ENCODE results near the gene OR2J3.

The OR2J3 gene

GRCh38 chr6:29130644-29131043 lies 22.8 kb downstream of the OR2J3 start:
- Histone ChIP-seq H3K9ac (ENCODE audit: low read length) (no peak overlapping the region), H2AFZ (ENCODE audit: low read depth, low read length) (no peak overlapping the region), H3K4me1 (ENCODE audit: control insufficient read depth, insufficient read depth, low read depth, low read length) (no peaks in the 10 kb centered on the region), H3K79me1 (replicated peaks; ENCODE audit: low read length, poor library complexity, severe bottlenecking) (no peaks in the 10 kb centered on the region), H3K4me3 (ENCODE audit: insufficient read depth in 1 of 2, low read depth in 1 of 2, low read length in 2 of 2) (no peak overlapping the region), H3K27me3 (ENCODE audit: control insufficient read depth in 1 of 2, insufficient read depth in 1 of 2, low read length in 2 of 2) (no peaks in the 10 kb centered on the region), H3K4me2 (ENCODE audit: low read length, poor library complexity, severe bottlenecking) (no peak overlapping the region), H3K14ac (ENCODE audit: low read length in 2 of 2) (no peak overlapping the region), H2BK15ac (ENCODE audit: low read depth, poor library complexity, severe bottlenecking) (no peak overlapping the region), H3K36me3 (ENCODE audit: control insufficient read depth in 1 of 2, insufficient read depth in 2 of 2, low read depth in 1 of 2, low read length in 2 of 2) (no peaks in the 10 kb centered on the region), H2BK12ac (ENCODE audit: low read length in 2 of 2) (no peak overlapping the region), H3K18ac (ENCODE audit: low read depth in 1 of 2, low read length in 2 of 2) (no peak overlapping the region), H4K8ac (ENCODE audit: low read length) (no peak overlapping the region), H3K9me3 (ENCODE audit: control insufficient read depth, low read length) (no peaks in the 10 kb centered on the region), H2BK120ac (ENCODE audit: low read depth, low read length) (no peak overlapping the region), H3K27ac (ENCODE audit: low read length, poor library complexity, severe bottlenecking) (no peak overlapping the region), H3K23ac (ENCODE audit: low read length in 2 of 2) (no peak overlapping the region), H2AK5ac (ENCODE audit: low read length, severe bottlenecking) (no peak overlapping the region), H2BK5ac (ENCODE audit: low read depth, low read length, poor library complexity, severe bottlenecking) (no peak overlapping the region), H3K4ac (ENCODE audit: low read depth in 1 of 2, low read length in 2 of 2) (no peak overlapping the region), H4K91ac (ENCODE audit: low read length) (no peak overlapping the region)
- 78% methylated on average over 4 of the region's 4 CpGs for WGBS
- DNase-seq = no peak

- WGBS = no CpG with 5 or more reads among the region's 2 CpGs
- Histone ChIP-seq H3K4me1 (ENCODE audit: control insufficient read depth, insufficient read depth, low read depth, low read length) (no peaks in the 10 kb centered on the region), H2BK15ac (ENCODE audit: low read depth, poor library complexity, severe bottlenecking) (no peak overlapping the region), H2AK5ac (ENCODE audit: low read length, severe bottlenecking) (no peak overlapping the region), H4K91ac (ENCODE audit: low read length) (no peak overlapping the region), H3K4me2 (ENCODE audit: low read length, poor library complexity, severe bottlenecking) (no peak overlapping the region), H3K27me3 (ENCODE audit: control insufficient read depth in 1 of 2, insufficient read depth in 1 of 2, low read length in 2 of 2) (no peaks in the 10 kb centered on the region), H3K18ac (ENCODE audit: low read depth in 1 of 2, low read length in 2 of 2) (no peak overlapping the region), H2AFZ (ENCODE audit: low read depth, low read length) (no peak overlapping the region), H4K8ac (ENCODE audit: low read length) (no peak overlapping the region), H3K23ac (ENCODE audit: low read length in 2 of 2) (no peak overlapping the region), H2BK12ac (ENCODE audit: low read length in 2 of 2) (no peak overlapping the region), H3K9me3 (ENCODE audit: control insufficient read depth, low read length) (no peaks in the 10 kb centered on the region), H2BK5ac (ENCODE audit: low read depth, low read length, poor library complexity, severe bottlenecking) (no peak overlapping the region), H3K36me3 (ENCODE audit: control insufficient read depth in 1 of 2, insufficient read depth in 2 of 2, low read depth in 1 of 2, low read length in 2 of 2) (no peaks in the 10 kb centered on the region), H3K79me1 (replicated peaks; ENCODE audit: low read length, poor library complexity, severe bottlenecking) (no peaks in the 10 kb centered on the region), H3K4me3 (ENCODE audit: insufficient read depth in 1 of 2, low read depth in 1 of 2, low read length in 2 of 2) (no peak overlapping the region), H2BK120ac (ENCODE audit: low read depth, low read length) (no peak overlapping the region), H3K14ac (ENCODE audit: low read length in 2 of 2) (no peak overlapping the region), H3K4ac (ENCODE audit: low read depth in 1 of 2, low read length in 2 of 2) (no peak overlapping the region), H3K9ac (ENCODE audit: low read length) (no peak overlapping the region), H3K27ac (ENCODE audit: low read length, poor library complexity, severe bottlenecking) (no peak overlapping the region)
- DNase-seq = no peak
Measured at GRCh38 chr6:29131691-29132090, 23.8 kb downstream of the OR2J3 start.

GRCh38 chr6:29137724-29138123 lies 29.9 kb downstream of the OR2J3 start:
- Histone ChIP-seq H2BK5ac (ENCODE audit: low read depth, low read length, poor library complexity, severe bottlenecking) (no peak overlapping the region), H2BK120ac (ENCODE audit: low read depth, low read length) (no peak overlapping the region), H3K4ac (ENCODE audit: low read depth in 1 of 2, low read length in 2 of 2) (no peak overlapping the region), H2AK5ac (ENCODE audit: low read length, severe bottlenecking) (no peak overlapping the region), H2BK15ac (ENCODE audit: low read depth, poor library complexity, severe bottlenecking) (no peak overlapping the region), H3K36me3 (ENCODE audit: control insufficient read depth in 1 of 2, insufficient read depth in 2 of 2, low read depth in 1 of 2, low read length in 2 of 2) (no peaks in the 10 kb centered on the region), H3K9ac (ENCODE audit: low read length) (no peak overlapping the region), H3K79me1 (replicated peaks; ENCODE audit: low read length, poor library complexity, severe bottlenecking) (no peaks in the 10 kb centered on the region), H3K4me2 (ENCODE audit: low read length, poor library complexity, severe bottlenecking) (no peak overlapping the region), H3K27me3 (ENCODE audit: control insufficient read depth in 1 of 2, insufficient read depth in 1 of 2, low read length in 2 of 2) (no peaks in the 10 kb centered on the region), H2BK12ac (ENCODE audit: low read length in 2 of 2) (no peak overlapping the region), H3K14ac (ENCODE audit: low read length in 2 of 2) (no peak overlapping the region), H3K4me1 (ENCODE audit: control insufficient read depth, insufficient read depth, low read depth, low read length) (no peaks in the 10 kb centered on the region), H3K23ac (ENCODE audit: low read length in 2 of 2) (no peak overlapping the region), H3K9me3 (ENCODE audit: control insufficient read depth, low read length) (peaks cover 3% of the 10 kb centered on the region), H4K8ac (ENCODE audit: low read length) (no peak overlapping the region), H3K18ac (ENCODE audit: low read depth in 1 of 2, low read length in 2 of 2) (no peak overlapping the region), H3K27ac (ENCODE audit: low read length, poor library complexity, severe bottlenecking) (no peak overlapping the region), H3K4me3 (ENCODE audit: insufficient read depth in 1 of 2, low read depth in 1 of 2, low read length in 2 of 2) (no peak overlapping the region), H2AFZ (ENCODE audit: low read depth, low read length) (no peak overlapping the region), H4K91ac (ENCODE audit: low read length) (no peak overlapping the region)
- no peak for DNase-seq
- WGBS = 96% methylated on average over 2 of the region's 4 CpGs

- Histone ChIP-seq H3K4me3 (ENCODE audit: insufficient read depth in 1 of 2, low read depth in 1 of 2, low read length in 2 of 2) (no peak overlapping the region), H3K23ac (ENCODE audit: low read length in 2 of 2) (no peak overlapping the region), H3K27me3 (ENCODE audit: control insufficient read depth in 1 of 2, insufficient read depth in 1 of 2, low read length in 2 of 2) (no peaks in the 10 kb centered on the region), H4K91ac (ENCODE audit: low read length) (no peak overlapping the region), H2AFZ (ENCODE audit: low read depth, low read length) (no peak overlapping the region), H4K8ac (ENCODE audit: low read length) (no peak overlapping the region), H3K4me2 (ENCODE audit: low read length, poor library complexity, severe bottlenecking) (no peak overlapping the region), H3K4me1 (ENCODE audit: control insufficient read depth, insufficient read depth, low read depth, low read length) (no peaks in the 10 kb centered on the region), H3K9ac (ENCODE audit: low read length) (no peak overlapping the region), H2BK15ac (ENCODE audit: low read depth, poor library complexity, severe bottlenecking) (no peak overlapping the region), H2BK5ac (ENCODE audit: low read depth, low read length, poor library complexity, severe bottlenecking) (no peak overlapping the region), H3K9me3 (ENCODE audit: control insufficient read depth, low read length) (peaks cover 9% of the 10 kb centered on the region), H3K27ac (ENCODE audit: low read length, poor library complexity, severe bottlenecking) (no peak overlapping the region), H3K36me3 (ENCODE audit: control insufficient read depth in 1 of 2, insufficient read depth in 2 of 2, low read depth in 1 of 2, low read length in 2 of 2) (no peaks in the 10 kb centered on the region), H2BK12ac (ENCODE audit: low read length in 2 of 2) (no peak overlapping the region), H2BK120ac (ENCODE audit: low read depth, low read length) (no peak overlapping the region), H3K18ac (ENCODE audit: low read depth in 1 of 2, low read length in 2 of 2) (no peak overlapping the region), H2AK5ac (ENCODE audit: low read length, severe bottlenecking) (no peak overlapping the region), H3K4ac (ENCODE audit: low read depth in 1 of 2, low read length in 2 of 2) (no peak overlapping the region), H3K79me1 (replicated peaks; ENCODE audit: low read length, poor library complexity, severe bottlenecking) (no peaks in the 10 kb centered on the region), H3K14ac (ENCODE audit: low read length in 2 of 2) (no peak overlapping the region)
- WGBS = no CpG with 5 or more reads among the region's 1 CpG
- no peak for DNase-seq
Measured at GRCh38 chr6:29141606-29142005, 33.7 kb downstream of the OR2J3 start.

All from mesenchymal stem cell (in vitro differentiated cells and primary cell).